Choroid plexus epithelial cell (primary cell): ENCODE results near the gene PRR23E.

ENCODE experiments used
- DNase-seq: peaks from one replicate; pipeline ENCODE4 v3.0.0-alpha.2; 2010; ENCODE audit warnings: low read depth
- H3K4me3 ChIP-seq: 2 replicates; pipeline ENCODE4 v1.5.1; 2011; ENCODE audit warnings: low read depth, mild to moderate bottlenecking, control low read depth, low read length, moderate library complexity
- TF ChIP-seq, protein P1 (sequence below): conservative IDR thresholded peaks from 2 replicates; pipeline ENCODE4 v1.5.1; 2011; ENCODE audit warnings: low read depth, mild to moderate bottlenecking, control low read depth, inconsistent platforms, low read length, moderate library complexity

The PRR23E gene

DNA sequence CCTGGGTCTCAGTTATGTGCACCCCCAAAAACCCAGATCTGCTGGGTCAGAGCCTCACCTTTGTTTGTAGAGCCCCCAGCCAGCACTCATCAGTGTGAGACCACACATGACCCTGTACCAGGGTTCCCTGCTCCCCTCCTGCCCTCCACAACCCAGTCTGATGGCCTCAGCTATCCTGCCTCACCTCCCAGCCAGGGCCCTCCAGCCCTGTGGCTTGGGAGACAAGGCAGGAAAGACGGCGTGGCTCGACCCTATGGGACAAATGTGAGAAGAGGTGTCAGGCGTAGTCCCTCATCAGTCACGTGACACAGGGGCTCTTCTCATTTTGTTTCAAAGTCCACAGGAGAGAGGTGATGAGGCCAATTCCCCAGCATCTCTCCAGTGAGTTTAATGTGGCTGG lies 28.3 kb upstream of the PRR23E start:
- TF ChIP-seq, protein P1, sequence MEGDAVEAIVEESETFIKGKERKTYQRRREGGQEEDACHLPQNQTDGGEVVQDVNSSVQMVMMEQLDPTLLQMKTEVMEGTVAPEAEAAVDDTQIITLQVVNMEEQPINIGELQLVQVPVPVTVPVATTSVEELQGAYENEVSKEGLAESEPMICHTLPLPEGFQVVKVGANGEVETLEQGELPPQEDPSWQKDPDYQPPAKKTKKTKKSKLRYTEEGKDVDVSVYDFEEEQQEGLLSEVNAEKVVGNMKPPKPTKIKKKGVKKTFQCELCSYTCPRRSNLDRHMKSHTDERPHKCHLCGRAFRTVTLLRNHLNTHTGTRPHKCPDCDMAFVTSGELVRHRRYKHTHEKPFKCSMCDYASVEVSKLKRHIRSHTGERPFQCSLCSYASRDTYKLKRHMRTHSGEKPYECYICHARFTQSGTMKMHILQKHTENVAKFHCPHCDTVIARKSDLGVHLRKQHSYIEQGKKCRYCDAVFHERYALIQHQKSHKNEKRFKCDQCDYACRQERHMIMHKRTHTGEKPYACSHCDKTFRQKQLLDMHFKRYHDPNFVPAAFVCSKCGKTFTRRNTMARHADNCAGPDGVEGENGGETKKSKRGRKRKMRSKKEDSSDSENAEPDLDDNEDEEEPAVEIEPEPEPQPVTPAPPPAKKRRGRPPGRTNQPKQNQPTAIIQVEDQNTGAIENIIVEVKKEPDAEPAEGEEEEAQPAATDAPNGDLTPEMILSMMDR = no peak
- no peak for DNase-seq

DNA sequence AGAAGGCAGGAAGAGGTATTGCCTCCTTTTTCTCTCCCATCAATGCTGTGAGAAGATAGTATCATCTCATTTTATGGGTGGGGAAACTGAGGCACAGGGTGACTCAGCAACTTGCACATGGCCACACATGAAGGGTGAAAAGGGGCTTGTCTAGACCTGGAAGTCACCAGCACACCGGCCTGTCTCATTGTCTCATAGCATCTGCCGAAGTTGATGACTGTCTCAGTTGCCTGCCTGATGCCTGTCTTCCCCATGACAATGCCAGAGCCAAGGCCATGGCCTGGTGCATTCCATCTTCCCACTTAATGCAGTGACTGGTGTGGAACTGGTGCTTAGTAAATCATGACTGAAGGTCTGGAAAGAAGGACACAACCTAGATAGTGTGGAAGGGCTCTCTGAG lies 27.9 kb upstream of the PRR23E start:
- H3K4me3 ChIP-seq = no peak overlapping the region
- TF ChIP-seq, protein P1 = no peak
- no peak for DNase-seq

More for the DNA sequence above, 28.3 kb upstream of the PRR23E start:
- no peak overlapping the region for H3K4me3 ChIP-seq

DNA sequence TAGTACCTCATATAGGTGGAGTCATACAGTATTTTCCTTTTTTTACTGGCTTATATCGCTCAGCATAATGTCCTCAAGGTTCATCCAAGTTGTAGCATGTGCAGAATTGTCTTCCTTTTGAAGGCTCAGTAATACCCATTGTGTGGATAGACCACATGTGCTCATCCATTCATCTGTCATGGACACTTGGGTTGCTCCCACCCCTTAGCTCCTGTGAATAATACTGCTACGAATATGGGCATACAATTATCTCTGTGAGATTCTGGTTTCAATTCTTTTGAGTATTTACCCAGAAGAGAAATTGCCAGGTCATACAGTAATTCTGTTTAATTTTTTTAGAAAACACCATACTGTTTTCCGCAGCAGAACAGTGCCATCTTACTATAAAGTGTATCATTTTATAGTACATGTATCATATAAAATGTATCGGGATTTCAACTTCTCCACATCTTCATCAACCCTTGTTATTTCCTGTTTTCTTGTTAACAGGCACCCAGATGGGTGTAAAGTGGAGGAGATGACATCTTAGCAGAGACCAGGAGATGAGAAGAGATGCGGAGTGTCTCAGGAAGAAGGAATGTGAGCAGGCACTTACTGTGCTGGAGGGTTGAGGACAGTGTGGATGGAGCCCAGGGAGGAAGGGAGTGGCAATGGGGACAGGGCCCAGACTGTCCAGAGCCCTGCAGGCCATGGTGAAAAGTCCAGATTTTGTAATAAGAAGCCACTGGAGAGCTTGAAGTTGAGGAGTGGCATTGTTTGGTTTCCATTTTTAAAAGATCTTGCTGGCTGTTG lies 27.0 kb upstream of the PRR23E start:
- no peak for DNase-seq
- TF ChIP-seq, protein P1 = no peak
- H3K4me3 ChIP-seq = no peak overlapping the region

DNA sequence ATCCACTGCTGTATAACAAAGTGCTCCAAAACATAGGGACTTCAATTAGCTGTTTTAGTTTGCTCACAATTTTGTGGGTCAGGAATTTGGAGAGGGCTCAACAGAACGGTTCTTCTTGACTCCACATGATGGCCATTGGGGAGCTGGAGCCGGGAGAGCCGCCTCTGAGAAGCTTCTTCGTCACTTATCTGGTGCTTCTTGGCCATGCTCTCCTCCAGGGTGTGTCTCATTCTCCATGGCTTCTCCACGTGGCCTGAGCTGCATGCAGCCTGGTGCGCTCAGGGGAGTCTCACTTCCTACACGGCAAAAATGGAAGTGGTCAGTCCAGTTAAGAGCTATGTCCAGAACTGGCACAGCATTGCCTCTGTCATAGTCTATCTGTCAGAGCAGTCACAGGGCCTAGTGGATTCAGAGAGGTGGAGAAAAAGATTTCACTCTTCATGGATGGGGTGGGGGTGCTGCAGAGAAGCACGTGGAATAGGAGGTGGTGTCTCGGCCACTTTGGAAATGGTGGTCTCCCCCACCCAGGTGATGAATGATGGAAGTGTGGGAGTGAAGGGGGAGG lies 26.3 kb upstream of the PRR23E start:
- no peak overlapping the region for H3K4me3 ChIP-seq
- DNase-seq = no peak
- TF ChIP-seq, protein P1 = no peak

DNA sequence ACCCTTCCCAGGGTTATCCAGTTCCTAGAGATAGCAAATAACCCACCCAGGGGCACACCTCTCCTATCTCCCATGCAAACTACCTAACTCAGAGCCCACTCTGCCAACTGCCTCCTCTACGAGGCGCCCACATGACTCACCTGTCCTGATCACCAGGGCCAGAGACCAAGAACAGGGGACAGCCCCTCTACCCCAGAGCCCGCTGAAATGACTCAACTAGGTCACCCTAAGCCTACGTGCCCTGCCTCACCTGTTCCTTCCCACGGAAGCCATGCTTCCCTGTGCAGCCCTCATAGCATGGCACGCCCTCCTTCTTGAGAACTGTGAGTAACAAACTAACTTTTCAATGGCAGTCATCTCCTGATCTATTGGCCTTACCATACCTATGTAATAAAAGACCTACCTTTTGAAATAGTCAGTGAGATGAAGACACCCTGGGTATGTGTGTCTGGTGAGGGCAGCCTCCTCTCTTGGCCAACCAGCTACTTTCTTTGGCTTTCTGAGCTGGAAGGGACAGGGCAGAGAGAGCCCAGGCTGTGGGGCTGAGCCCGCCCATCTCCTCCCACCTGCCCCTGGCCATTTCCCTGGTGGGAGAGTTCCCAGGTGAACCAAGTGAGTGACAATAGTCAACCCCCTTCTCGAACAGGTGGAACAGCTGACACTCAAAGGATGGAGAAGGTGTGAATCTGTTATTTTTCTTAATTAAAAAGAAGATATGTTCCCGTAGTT lies 25.5 kb upstream of the PRR23E start:
- DNase-seq = no peak
- no peak overlapping the region for H3K4me3 ChIP-seq
- TF ChIP-seq, protein P1 = no peak

DNA sequence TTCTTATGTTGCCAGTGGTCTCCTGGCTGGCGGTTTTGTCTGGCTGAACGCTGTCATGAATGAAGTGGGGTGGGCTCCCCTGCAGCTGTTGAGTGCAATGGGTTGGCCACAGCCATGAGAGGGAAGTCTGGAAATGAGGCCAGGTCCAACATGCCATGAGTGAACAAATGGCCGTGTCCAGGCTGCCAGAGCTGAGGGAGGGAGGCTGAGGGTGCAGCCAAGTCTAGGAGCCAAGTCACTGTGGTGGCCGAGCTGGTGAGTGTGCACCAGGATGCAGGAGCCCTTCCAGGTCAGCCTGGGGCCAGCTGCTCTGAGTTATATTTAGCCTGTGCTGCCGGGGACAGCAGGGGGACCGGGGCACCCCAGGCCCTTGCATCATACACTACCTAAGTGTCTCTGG lies 24.7 kb upstream of the PRR23E start:
- TF ChIP-seq, protein P1 = no peak
- DNase-seq = no peak

More for the DNA sequence above, 24.7 kb upstream of the PRR23E start:
- H3K4me3 ChIP-seq = no peak overlapping the region
